GM18508 (cell line): ENCODE data around the gene ANO6.

Source experiments
- ATAC-seq: cut with Tn5 transposase; IDR thresholded peaks from one replicate; pipeline ENCODE4 v1.9.1; 2021; ENCODE audit warnings: moderate number of reproducible peaks; ENCODE audit not compliant: insufficient read depth, unreplicated experiment

The ANO6 gene

GRCh38 chr12:45273717-45274271, 57.9 kb downstream of the ANO6 start:
- ATAC-seq = no peak

- no peak for ATAC-seq
These were observed 60.4 kb downstream of the ANO6 start for GRCh38 chr12:45276154-45276755.

DNA sequence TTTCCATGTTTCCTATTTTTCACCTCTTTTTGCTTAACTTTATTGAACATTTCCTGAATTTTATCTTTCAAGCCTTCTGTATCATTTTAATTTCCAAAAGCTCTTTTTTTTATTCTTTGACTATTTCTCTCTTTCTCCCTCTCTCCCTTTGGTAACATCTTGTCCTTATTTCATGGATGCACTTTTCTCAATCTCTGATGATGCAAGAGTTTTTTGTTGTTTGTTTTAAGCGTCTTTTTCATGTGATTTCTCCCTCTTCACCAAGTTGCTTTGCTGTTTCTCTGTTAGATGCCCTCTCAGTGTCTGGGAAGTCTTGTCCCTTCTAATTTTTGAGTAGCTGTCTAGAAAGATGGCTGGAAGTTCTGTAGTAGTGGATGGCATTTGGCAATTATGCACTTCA, 62.6 kb downstream of the ANO6 start:
- no peak for ATAC-seq

GRCh38 chr12:45279931-45280830, 64.3 kb downstream of the ANO6 start:
- ATAC-seq = no peak

- no peak for ATAC-seq
These were observed 66.1 kb downstream of the ANO6 start for GRCh38 chr12:45281994-45282393.

DNA sequence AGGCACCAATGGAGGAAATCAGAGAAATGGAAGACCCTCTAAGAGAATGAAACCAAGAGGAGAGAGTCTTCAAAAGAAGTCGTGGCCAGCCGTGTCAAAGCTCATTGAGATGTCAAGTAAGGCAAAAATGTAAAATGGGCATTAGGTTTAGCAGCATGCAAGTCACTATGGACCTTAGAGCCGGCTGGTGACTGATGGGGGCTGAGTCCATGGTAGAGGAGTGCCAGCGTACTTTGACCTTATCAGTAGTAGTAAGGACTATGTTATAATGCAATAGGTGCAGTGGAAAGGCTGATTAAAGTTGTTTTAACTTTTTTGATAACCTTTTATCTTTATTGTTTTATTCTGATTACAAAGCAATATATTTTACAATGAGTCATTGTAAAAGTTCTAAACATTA, 66.5 kb downstream of the ANO6 start:
- no peak for ATAC-seq

DNA sequence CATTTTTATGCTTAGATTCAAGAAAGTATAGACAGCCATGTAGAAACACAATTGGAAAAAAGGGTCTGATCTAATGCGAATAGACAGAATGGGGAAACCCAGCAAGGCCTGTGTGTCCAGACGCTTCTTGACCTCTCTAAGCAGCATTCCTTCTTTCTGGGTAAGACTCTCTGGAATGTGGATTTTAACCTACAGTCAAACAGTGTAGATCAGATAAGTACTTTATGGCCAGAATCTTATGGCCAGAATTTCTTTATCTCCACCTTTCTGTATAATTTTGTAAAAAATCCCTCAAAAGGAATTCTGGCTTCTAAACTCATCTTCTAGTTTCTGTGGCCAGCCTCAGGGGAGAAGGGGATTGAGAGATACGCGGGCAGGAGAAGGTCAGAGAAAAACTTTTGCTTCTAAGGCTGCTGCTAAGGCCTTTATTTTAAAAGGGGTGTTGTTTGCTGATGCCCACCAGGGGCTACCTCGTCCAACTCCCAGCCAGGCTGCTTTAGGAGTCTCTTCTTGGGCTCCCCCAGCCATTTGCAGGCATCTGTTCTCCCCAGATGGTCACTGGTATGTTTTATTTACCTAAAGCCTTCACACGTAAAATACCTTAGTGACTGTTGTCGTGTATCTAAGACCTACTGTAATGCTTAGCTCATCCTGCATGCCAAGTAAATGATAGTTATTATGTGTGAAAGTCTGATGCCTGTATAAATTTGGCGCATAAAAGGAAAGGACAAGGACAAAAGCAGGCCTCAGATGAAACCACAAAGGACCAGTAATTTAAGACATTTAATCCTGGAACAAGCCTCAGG, 68.4 kb downstream of the ANO6 start:
- ATAC-seq = no peak

GRCh38 chr12:45285717-45286116, 69.8 kb downstream of the ANO6 start:
- no peak for ATAC-seq

- no peak for ATAC-seq
These were observed 70.7 kb downstream of the ANO6 start for GRCh38 chr12:45286621-45287020.

DNA sequence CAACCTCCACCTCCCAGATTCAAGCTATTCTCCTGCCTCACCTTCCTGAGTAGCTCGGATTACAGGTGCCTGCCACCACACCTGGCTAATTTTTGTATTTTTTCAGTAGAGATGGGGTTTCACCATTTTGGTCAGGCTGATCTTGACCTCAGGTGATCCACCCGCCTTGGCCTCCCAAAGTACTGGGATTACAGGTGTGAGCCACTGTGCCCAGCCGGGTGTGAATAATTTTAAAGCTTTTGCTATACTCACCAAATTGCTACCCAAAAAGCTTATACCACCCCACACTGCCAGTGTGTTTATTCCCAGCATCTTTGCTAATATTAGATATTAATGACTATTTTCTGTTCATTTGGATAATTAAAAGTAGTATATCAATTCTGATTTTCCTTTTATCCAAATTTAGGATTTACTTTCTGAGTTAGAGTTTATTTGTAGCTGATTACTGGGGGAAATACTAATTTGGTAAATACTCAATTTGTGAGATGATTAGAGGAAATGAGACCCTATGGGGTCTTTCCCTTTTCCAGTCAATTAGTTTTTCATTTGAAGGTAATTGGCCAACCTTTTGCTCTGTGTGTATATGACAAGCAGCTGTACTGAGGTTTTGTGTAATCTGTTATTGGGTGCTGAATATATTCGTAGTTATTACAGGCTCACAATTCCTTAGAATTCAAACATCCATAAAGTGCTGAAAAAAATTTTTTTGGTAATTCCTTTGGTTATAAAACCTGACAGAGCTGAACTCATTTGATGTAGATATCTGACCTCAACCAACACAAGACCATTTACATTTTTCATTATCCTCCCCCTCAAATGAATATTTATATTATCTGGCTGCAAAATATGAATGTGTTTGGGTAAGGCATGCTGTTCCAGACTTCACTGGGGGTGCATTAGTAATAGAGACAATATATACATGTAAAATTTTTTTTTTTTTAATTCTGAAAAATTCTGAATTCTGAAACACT, 73.6 kb downstream of the ANO6 start:
- no peak for ATAC-seq

DNA sequence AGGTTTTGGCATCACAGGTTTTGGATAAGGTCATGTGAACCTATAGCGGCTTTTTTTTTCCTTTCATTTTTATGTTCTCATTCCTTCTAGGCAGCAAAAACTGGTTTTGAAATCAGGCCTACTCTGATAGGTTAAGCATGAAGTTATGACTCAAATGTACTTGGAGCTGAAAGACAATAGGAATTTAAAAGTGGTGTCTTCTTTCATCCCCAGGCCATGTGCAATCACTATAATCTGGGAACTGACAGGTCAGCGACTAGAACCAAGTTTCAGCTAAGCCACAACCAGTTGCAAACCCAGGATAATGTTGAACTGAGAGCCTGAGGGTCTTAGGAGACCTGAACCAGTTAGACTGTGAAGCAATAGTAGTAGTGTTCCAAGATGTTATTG, 74.3 kb downstream of the ANO6 start:
- no peak for ATAC-seq

GRCh38 chr12:45291518-45291917, 75.6 kb downstream of the ANO6 start:
- ATAC-seq = no peak

- ATAC-seq = no peak
These were observed 76.7 kb downstream of the ANO6 start for GRCh38 chr12:45292486-45293195.

- ATAC-seq = no peak
These were observed 79.0 kb downstream of the ANO6 start for GRCh38 chr12:45294906-45295305.

DNA sequence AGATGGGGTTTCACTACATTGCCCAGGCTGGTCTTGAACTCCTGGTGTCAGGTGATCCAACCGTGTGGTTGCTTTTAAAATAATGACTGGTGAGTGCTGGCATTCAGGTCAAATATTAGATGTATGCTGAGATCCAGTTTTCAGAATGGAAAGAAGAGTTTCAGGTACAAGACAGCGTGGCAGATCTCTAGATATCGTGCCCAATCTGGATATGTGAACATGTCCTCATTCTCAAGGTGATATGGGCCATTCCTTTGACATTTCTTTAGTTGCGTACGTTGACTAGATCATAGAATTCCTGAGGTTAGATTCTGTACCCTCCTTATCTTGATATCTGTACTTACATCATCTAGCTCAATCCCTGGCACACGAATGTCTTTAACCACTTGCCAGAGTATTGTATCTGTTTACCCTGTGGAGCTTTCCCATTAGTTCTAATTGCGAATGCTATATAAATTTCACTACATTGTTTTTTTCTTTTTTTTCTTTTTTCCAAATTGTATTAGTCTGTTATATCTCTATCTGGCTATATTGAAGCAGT, 80.2 kb downstream of the ANO6 start:
- ATAC-seq = no peak

- no peak for ATAC-seq
These were observed 82.2 kb downstream of the ANO6 start for GRCh38 chr12:45298047-45298446.

- ATAC-seq = no peak
These were observed 83.1 kb downstream of the ANO6 start for GRCh38 chr12:45298721-45299692.
